Suppressor macrophage treated with lipopolysaccharide for 4 hours (primary cell): Measurements from ENCODE around the gene ALOXE3.

Experiments
- DNase-seq: peaks from one replicate; pipeline ENCODE4 v3.0.0-alpha.2; 2020

The ALOXE3 gene

DNA sequence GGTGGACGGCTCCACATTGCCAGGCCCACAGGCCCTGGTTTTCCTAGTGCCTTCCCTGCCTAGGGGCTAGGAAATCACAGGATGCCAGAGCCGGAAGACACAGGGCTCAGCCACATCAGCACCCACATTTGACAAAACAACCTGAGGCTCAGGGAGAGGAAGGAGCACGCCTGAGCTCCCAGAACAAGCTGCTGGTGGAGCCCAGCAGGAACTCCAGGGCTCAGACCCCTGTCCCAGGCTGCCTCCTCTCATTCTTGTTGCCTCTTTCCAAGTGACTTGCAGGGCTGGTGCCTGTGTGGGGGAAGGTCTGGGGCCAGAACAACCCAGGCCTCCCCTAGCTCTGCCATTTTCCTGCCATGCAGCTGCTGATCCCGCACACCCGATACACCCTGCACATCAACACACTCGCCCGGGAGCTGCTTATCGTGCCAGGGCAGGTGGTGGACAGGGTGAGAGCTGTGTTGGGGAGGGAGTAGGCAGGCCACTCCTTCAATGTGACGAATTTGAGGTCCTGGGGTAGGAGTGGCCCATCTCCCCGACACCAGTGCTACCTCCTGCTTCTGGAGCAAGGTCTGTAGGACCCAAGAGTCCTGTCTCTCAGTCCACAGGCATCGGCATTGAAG lies 71.9 kb downstream of the ALOXE3 start:
- DNase-seq = no peak
